ENCODE measurements around the gene CUZD1.
"Not testable (repeated sequence)": the region's sequence is repeated elsewhere in the genome, so short reads cannot be mapped to it uniquely, and the experiment has no call there.

CUZD1 gene, protein sequence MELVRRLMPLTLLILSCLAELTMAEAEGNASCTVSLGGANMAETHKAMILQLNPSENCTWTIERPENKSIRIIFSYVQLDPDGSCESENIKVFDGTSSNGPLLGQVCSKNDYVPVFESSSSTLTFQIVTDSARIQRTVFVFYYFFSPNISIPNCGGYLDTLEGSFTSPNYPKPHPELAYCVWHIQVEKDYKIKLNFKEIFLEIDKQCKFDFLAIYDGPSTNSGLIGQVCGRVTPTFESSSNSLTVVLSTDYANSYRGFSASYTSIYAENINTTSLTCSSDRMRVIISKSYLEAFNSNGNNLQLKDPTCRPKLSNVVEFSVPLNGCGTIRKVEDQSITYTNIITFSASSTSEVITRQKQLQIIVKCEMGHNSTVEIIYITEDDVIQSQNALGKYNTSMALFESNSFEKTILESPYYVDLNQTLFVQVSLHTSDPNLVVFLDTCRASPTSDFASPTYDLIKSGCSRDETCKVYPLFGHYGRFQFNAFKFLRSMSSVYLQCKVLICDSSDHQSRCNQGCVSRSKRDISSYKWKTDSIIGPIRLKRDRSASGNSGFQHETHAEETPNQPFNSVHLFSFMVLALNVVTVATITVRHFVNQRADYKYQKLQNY

DNA sequence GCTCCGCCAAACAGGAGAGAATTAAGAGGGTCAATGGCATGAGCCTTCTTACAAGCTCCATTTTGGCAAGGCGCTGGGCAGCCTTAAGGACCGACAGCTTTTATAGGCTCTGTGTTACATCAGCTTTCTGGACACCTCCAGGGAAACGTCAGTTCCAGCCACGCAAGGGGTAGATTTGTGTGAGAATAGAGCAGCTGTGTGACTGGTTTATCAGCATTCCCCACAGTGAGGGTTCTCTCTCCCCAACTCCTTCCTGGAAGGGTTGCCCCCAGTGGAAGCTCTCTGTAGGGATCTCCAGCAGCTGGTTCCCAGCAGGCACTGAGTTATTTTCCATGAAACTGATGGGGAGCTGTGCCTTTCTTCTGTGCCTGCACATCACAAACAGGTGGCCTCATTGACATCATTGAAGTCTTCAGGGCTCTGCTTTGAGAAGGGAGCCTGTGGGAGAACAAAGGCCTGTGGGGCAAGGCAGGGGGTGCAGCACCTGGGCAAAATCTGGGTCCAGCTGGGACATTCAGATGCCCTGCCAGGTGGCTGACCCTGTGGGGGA is at the start of gene CUZD1:
Gene CUZD1 (minus strand): TSS at position 75 of the 550 bp plus-strand sequence. CDS start 14 bp downstream, at position 61.
- no peak for DNase-seq (ENCODE audit: low spot score)

DNA sequence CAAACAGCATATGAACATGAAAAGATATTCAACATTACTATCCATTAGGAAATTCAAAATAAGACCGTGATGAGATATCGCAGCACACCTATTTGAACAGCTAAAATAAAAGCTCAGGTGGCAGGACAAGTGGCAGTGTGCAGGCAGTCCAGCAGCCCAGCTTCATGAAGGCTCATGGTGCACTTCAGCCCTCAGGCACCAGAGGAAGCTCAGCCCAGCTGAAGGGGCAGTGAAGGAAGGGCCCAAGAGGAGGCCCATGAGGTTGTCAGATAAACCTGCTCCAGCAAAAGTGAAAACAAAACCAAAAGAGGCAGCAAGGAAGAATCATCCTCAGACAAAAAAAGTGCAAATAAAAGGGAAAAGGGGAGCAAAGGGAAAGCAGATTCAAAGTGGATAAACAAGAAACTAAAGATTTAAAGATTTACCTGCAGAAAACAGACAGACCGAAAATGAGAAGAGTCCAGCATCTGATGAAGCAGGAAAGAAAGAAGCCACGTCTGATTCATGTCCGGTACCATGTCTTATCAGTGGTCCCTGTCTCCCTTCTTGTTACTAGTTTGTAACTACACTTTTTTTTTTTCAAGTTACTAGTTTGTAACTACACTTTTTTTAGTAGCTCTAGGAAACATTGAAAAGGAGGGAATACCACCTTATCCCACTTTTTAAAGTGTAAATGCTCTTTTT is 48.7 kb upstream of the CUZD1 start:
- DNase-seq (ENCODE audit: low spot score), result no peak

DNA sequence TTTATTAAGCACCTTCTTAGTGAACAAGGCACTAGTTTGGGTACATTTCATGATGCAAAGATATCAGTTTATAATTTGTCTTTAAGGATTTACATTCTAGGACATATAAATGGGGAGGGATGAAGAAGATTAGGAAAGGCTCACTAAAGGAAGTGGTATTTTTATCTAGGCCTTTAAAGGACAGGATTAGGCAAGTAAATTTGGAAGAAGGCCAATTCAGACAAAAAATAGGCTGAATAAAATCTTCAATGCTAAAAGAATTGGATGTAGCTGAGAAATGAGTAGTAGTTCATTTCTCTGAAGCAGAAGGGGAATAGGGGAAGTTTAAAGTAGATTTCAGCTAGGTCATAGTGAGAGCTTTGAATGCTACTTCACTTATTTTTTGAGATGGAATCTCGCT is 38.5 kb upstream of the CUZD1 start:
- DNase-seq (ENCODE audit: low spot score), result no peak

DNA sequence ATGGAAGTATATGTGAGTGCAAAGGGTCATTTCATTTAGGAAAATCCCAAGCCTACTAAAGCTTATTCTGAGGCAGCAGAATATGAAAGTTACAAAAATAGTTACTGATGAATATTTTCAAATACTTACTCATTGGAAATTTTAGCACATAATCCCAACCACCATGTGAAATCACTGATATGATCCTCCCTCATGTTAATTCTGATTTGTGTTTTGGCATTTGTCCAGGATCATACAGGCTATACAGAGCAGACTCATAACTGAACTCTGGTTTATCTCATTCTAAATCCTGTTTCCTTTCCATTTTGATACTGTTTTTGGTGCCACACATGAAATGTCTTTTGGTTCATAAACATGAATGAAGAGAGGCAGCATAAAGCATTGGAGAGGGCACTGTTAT is 37.1 kb upstream of the CUZD1 start:
- no peak for DNase-seq (ENCODE audit: low spot score)

DNA sequence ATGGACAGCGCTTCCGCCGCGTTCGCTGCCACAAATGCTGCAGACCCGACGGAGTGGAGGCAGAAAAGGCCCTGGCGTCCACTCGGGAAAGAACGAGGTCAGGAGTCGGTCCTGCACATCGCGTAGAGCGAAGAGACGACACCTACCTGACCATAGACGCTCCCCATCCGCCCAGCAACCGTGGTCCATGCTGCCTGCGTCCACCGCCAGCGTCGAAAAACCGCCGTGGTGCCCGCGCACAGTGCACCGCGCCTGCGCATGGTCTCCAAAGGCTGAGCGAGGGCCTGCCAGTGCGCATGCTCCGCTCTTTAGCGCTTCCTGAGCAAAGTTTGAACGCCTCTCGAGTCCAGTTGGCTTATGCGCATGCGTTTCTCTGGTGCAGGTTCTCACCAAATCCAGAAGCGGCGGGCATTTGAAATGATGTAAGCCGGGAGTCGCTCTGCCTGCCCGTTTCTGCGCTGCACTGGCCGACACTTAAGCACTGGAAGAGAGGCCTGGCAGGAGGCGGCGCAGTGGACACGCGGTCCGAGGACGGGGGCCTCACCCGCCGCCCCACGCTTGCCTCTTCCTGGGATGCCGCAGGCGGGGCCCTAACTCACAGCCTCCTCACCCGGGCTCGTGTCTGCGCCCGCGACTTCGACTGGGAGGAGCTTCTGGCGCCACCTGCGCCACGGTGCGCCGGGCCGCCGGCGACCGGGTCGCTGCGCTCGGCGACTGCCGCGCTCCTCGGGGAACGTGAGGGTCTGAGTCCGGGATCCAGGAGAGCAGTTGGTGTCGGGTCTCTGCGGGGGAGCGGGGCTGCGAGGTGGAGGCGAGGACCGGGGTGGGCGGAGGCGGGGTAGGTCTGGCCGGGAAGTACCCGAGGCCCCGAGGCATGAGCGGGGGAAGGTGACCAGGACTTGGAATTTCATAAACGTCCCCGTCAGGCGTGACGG is 33.9 kb upstream of the CUZD1 start, which contains the start of gene FAM24B:
Gene FAM24B (minus strand): TSS at position 243 of the 935 bp plus-strand sequence. CDS start 29,066 bp downstream, outside the sequence.
- DNase-seq (ENCODE audit: low spot score), result peak; percentile 94

DNA sequence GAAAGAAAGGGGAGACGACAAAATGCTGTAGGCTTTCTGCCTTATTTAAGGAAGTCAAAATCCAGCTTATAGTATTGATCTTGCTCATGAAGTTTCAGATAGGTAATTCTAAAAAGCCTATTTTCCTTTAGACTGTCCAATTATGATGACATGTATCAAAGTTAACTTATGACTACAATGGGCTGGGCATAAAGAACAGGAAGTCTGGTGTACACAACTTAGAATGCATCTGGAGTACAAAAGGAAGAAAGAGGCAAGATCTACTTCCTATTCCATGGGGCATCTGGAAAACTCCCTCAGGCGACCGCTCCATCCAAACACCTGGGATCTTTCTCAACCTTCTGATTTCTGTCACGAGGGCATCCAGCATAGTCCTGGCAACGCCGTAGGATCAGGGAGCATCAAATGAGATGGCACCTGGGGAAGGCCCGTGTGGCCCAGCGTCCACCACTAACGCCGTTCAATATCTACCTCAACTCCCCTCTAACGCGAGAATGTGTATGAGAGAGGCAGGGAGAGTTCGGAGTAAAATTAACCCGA is 33.2 kb upstream of the CUZD1 start:
- peak; percentile 34 for DNase-seq (ENCODE audit: low spot score)

DNA sequence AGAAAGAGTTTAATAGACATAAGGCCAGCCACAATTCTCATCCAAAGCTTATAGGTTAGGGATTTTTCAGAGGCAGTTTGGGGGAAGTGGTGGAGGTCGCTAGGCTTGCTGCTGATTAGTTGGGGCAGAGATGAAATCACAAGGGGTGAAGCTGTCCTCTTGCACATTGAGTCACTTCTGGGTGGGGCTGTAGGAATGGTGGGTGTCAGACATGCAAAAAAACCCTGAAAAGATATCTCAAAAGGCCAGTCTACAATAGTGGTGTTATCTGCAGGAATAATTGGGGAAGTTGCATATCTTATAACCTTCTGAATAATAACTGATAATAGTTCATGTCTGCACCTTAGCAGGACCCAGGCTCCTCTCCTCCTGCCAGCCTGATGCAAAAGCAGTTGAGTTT is 31.6 kb upstream of the CUZD1 start:
- DNase-seq (ENCODE audit: low spot score), result no peak

DNA sequence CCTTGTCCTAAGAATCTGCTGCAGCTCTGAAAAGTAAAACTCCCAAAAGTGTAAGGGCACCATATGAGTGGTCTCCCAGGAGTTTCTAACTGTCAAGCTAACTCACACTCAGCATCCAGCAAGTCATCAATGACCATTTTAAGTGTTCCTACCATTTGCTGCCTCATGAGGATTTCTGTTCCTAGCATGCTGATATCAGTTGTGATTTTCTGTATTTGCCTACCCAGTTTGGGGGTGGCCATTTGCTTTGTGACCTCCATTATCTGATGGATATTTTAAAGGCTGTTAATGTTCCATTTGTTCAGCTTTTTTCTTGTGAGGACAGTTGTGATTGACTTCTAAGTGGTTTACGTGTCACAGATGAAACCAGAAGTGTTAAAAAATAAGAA is 30.8 kb upstream of the CUZD1 start:
- DNase-seq (ENCODE audit: low spot score), result no peak

DNA sequence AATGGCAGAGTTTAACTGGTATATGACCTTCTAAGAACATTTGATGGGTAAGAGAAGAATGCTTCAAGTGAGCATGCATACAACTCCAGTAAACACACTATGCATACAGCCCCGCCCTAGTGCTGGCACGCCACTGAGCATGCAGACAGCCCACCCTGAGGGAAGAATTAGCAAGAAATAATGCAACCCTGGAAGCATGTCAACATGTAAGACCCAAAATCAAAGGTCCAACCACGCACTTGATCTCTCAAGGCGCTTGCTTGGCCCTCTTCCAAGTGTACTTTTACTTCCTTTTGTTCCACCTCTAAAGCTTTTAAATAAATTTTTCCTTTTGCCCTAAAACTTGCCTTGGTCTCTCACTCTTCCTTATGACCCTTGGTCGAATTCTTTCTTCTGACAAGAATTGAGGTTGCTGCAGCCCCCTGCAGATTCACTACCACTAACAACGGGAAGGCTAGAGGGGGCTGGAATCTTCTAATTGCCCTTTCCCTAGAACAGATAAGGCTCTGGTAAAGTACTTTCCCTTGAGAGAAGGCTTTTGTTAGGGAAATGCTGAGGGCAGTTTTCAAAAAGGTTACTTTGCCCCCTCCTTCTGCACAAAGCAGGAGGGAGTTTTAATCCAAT is 30.3 kb upstream of the CUZD1 start:
- DNase-seq (ENCODE audit: low spot score), result no peak

DNA sequence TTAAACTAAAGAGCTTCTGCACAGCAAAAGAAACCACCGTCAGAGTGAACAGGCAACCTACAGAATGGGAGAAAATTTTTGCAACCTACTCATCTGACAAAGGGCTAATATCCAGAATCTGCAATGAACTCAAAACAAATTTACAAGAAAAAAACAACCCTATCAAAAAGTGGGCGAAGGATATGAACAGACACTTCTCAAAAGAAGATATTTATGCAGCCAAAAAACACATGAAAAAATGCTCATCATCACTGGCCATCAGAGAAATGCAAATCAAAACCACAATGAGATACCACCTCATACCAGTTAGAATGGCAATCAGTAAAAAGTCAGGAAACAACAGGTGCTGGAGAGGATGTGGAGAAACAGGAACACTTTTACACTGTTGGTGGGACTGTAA is 26.3 kb upstream of the CUZD1 start:
- not testable (repeated sequence) for DNase-seq (ENCODE audit: low spot score)

DNA sequence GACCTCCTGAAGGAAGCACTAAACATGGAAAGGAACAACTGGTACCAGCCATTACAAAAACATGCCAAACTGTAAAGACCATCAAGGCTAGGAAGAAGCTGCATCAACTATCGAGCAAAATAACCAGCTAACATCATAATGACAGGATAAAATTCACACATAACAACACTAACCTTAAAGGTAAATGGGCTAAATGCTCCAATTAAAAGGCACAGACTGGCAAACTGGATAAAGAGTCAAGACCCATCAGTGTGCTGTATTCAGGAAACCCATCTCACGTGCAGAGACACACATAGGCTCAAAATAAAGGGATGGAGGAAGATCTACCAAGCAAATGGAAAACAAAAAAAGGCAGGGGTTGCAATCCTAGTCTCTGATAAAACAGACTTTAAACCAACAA is 23.1 kb upstream of the CUZD1 start:
- DNase-seq (ENCODE audit: low spot score), result not testable (repeated sequence)

DNA sequence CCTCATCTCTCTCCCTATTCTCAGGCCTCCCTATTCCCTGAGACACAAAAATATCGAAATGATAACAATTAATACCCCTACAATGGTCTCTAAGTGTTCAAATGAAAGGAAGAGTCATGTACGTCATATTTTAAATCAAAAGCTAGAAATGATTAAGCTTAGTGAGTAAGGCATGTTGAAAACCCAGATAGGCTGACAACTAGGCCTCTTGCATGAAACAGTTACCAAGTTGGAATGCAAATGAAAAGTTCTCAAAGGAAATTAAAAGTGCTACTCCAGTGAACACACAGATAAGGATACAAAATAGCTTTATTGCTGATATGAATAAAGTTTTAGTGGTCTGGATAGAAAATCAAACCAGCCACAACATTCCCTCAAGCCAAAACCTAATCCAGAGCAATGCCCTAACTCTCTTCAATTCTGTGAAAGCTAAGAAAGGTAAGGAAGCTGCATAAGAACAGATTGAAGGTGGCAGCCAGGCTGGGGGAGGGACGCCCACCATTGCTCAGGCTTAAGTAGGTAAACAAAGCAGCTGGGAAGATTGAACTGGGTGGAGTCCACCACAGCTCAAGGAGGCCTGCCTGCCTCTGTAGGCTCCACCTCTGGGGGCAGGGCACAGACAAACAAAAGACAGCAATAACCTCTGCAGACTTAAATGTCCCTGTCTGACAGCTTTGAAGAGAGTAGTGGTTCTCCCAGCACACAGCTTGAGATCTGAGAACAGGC is 21.3 kb upstream of the CUZD1 start:
- DNase-seq (ENCODE audit: low spot score), result not testable (repeated sequence)

DNA sequence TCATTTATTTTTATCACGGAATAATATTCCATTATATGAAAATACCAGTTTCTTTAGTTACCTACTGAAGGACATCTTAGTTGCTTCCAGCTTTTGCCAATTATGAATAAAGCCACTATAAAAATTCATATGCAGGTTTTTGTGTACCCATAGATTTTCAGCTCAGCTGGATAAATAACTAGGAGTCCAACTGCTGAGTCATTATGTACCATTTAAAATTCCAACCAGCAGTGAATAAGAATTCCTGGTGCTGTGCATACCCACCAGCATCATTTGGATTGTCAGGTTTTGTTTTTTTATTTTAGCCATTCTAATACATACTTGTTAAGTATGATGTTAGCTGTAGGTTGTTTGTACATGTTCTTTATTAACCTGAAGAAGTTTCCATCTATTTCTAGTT is 19.2 kb upstream of the CUZD1 start:
- no peak for DNase-seq (ENCODE audit: low spot score)

DNA sequence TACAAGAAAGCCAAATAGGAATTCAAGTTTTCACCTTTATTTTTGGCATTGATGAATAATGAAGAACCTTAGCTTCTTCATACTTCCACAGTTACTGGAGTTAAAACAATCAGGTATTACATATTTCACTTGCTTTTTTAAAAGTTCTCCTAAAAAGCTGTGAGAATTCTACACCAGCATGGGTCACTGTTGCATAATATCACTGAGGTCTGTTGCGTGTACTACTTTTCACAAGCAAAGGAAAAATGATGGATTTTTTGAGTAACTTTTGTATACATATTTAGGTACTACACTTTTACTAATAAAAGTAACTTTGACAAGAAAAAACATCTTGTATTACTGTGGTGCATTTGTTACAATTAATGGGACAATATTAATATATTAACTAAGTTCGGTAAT is 18.5 kb upstream of the CUZD1 start:
- no peak for DNase-seq (ENCODE audit: low spot score)

DNA sequence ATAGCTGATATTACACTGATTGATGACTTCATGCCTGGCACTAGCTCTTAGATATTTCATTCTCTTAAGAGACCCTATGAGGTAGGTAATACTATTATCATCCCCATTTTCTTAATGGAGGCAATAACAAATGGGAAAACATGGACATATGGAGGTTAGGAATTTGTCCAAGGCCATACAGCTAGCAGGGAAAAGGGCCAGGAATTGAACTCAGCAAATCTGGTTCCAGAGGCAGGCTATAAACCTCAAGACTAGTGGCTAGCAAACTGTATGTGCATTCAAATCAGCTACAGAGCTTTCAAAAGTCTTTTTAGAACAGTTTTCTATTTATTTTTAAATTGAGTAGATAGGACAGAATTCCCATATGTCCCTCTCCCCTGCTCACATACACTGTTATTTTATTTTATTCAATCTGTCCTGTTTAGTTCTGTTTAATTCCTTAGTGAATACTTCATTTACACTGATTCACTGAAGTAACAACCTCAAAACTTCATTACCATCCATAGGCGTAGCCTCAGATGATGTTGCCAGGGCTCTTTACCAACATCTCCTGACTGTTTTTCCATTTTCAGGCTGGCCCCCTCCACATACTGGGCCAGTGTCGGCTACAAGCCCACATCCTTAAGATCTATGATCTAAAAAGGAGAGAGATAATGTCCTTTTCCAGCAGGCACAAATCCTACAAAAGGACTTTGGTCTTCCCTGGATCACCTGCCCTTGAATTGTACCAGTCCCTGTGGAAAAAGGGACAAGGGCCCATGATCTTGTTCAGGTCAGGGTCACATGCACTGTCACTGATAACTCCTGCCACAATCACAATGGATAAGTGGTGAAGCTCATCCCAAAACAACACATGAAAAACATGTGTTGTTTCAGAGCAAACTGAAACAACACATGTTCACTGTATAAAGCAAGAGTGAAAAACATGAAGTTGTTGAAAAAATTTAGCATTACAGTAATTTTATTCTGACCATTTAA is 17.8 kb upstream of the CUZD1 start:
- no peak for DNase-seq (ENCODE audit: low spot score)

DNA sequence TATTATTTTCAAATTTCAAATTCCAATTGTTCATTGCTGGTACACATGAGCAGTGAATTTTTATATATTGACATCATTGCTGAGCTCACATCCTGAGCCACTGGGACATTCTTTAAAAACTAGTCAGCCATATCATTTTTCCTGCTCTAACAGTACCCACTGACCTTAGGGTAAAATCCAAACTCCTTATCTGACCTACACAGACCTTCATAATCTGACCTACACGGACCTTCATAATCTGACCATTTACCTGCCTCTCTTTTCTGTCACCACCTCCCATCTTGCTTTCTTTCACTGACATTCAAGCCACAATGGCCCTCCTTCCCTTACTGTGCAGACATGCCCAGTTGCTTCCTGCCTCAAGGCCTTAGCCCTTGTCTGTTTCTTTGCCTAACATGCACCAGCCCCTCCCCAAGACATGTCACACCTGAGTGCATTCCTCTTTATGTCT is 16.1 kb upstream of the CUZD1 start:
- peak; percentile 74 for DNase-seq (ENCODE audit: low spot score)

DNA sequence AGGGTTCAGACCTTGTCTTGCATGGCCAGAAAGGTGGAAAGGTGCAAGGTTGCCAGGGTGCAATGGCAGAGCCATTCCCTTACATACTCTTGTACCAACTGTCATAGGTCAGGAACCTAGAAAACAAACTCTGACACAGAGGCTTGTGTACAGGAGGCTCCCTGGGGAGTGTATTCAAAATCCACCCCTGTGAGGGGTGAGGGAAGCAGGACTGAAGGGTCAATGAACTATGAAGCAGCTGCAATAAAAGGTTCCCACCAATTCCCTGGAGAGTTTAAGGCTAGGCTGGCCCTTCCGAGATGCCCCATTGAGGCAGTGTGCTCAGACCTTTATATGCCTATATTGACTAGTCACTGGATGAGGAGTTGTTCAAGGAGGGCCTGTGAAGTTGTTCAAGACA is 13.9 kb upstream of the CUZD1 start:
- DNase-seq (ENCODE audit: low spot score), result no peak

DNA sequence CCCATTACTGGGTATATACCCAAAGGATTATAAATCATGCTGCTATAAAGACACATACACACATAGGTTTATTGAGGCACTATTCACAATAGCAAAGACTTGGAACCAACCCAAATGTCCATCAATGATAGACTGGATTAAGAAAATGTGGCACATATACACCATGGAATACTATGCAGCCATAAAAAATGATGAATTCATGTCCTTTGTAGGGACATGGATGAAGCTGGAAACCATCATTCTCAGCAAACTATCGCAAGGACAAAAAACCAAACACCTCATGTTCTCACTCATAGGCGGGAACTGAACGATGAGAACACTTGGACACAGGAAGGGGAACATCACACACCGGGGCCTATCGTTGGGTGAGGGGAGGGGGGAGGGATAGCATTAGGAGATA is 12.4 kb upstream of the CUZD1 start:
- DNase-seq (ENCODE audit: low spot score), result not testable (repeated sequence)

DNA sequence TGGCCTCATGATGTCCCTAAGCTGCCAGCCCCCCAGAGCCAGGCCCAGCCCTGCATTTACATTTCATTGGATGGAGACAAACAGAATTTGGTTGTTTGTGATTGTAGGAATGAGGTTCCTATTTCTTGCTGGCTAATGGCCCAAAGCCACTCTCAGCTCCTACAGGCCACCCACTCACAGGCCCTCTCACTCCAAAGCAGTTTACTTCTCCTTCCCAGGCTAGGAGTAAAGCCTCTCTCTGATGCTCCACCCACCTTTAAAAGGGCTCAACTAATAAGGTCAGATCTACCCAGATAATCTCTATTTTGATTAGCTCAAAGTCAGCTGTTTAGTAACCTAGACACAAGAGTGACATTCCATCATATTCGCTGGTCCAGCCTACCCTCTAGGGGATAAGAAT is 11.2 kb upstream of the CUZD1 start:
- no peak for DNase-seq (ENCODE audit: low spot score)

Measured in RKO (cell line).